Measurements from ENCODE around the gene TMEM255B. TPM values are rescaled to one million over a fixed set of nuclear protein-coding genes. Genes with fewer than 3 reads are reported as not detected.

TMEM255B gene
- total and polyA plus RNA-seq, 5 donors from 2014 or later, result 0.02 to 1.3 (median 0.11) TPM; not detected in 1

GRCh38 chr13:113808058-113808834 lies 49.2 kb downstream of the TMEM255B start:
- Histone ChIP-seq H3K4me1 (ENCODE audit: control insufficient read depth, insufficient read depth, low read length, poor library complexity, severe bottlenecking) (no peaks in the 10 kb centered on the region), H3K27me3 (ENCODE audit: control insufficient read depth, insufficient read depth, low read length) (no peaks in the 10 kb centered on the region), H3K4me3 (ENCODE audit: low read depth, low read length) (no peak overlapping the region), H3K9me3 (ENCODE audit: control insufficient read depth in 2 of 2, low read length in 2 of 2) (peaks cover 5 to 19% of the 10 kb centered on the region in 2 experiments), H3K27ac (ENCODE audit: insufficient read depth, low read length, poor library complexity, severe bottlenecking) (no peak overlapping the region), H3K36me3 (ENCODE audit: control insufficient read depth, insufficient read depth, low read length) (no peaks in the 10 kb centered on the region)
- DNase-seq (no peak), ATAC-seq (ENCODE audit: low read depth in 2 of 2) (no peak)
- no peaks in the 10 kb centered on the region for H3K27me3 Mint-ChIP-seq
- H3K27ac Mint-ChIP-seq, result peak overlapping the region in 1 of 3 donors; percentile 46
- H3K36me3 Mint-ChIP-seq, result no peaks in the 10 kb centered on the region
- H3K4me1 Mint-ChIP-seq, result no peaks in the 10 kb centered on the region
- no peak overlapping the region for H3K4me3 Mint-ChIP-seq
- peaks cover 0 to 13% (median 2%) of the 10 kb centered on the region in 7 donors for H3K9me3 Mint-ChIP-seq

DNA sequence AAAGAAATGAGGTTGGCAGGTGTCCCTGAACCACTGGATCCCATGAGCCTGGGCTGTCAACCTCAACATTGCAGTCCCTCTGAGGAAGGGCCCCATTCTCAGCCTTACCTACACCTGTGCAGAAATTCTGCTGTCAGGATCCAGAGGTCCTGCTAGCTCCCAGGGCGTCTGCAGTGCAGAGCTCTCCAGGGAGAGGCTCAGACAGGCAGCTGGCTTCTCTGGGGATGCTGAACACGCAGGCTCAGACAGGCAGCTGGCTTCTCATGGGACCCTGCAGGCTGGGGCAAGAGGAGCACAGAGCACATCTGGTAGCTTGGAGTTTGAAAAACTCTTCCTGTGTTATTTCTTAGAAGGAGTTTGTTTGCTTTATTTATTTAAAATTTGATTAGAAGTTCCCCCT lies 50.9 kb downstream of the TMEM255B start:
- H3K9me3 ChIP-seq (ENCODE audit: control insufficient read depth in 2 of 2, low read length in 2 of 2), result peaks cover 5 to 19% of the 10 kb centered on the region in 2 experiments
- Mint-ChIP-seq H3K4me3 (no peak overlapping the region), H3K36me3 (no peaks in the 10 kb centered on the region)

DNA sequence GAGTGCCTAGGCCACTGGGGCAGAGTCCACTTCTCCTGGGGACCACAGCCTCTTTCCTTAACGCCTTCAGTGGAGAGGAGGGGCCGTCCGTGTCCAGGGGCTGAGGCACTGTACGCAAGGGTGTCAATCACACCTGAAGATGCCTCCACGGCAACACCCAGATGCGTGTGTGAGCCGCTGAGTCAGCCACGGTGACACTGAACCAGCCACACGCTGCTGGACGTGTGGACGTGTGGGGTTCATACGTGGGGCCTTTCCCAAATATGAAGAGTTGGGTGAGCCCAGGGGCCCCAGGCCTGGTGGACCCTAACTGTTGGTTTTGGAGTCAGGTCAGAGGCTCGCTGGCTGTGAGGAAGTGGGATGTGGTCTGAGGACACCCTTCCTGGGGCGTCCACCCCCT lies 51.6 kb downstream of the TMEM255B start:
- H3K36me3 ChIP-seq (ENCODE audit: control insufficient read depth, insufficient read depth, low read length), result no peaks in the 10 kb centered on the region
- Mint-ChIP-seq H3K4me1 (peaks cover 0 to 5% (median 4%) of the 10 kb centered on the region in 4 donors), H3K4me3 (no peak overlapping the region), H3K27me3 (no peaks in the 10 kb centered on the region), H3K9me3 (peaks cover 0 to 13% (median 3%) of the 10 kb centered on the region in 7 donors), H3K27ac (no peak overlapping the region), H3K36me3 (peaks cover 3% of the 10 kb centered on the region)
- H3K9me3 ChIP-seq (ENCODE audit: control insufficient read depth in 2 of 2, low read length in 2 of 2), result peaks cover 5 to 19% of the 10 kb centered on the region in 2 experiments
- H3K27ac ChIP-seq (ENCODE audit: insufficient read depth, low read length, poor library complexity, severe bottlenecking), result no peak overlapping the region
- DNase-seq, result no peak
- H3K27me3 ChIP-seq (ENCODE audit: control insufficient read depth, insufficient read depth, low read length), result no peaks in the 10 kb centered on the region
- ATAC-seq (ENCODE audit: low read depth in 2 of 2), result no peak
- H3K4me3 ChIP-seq (ENCODE audit: low read depth, low read length), result no peak overlapping the region
- H3K4me1 ChIP-seq (ENCODE audit: control insufficient read depth, insufficient read depth, low read length, poor library complexity, severe bottlenecking), result no peaks in the 10 kb centered on the region

More for the DNA sequence above, 50.9 kb downstream of the TMEM255B start:
- no peak overlapping the region for H3K27ac Mint-ChIP-seq
- H3K27ac ChIP-seq (ENCODE audit: insufficient read depth, low read length, poor library complexity, severe bottlenecking), result no peak overlapping the region
- no peaks in the 10 kb centered on the region for H3K4me1 ChIP-seq (ENCODE audit: control insufficient read depth, insufficient read depth, low read length, poor library complexity, severe bottlenecking)
- no peak overlapping the region for H3K4me3 ChIP-seq (ENCODE audit: low read depth, low read length)
- ATAC-seq (ENCODE audit: low read depth in 2 of 2), result no peak
- no peaks in the 10 kb centered on the region for H3K27me3 Mint-ChIP-seq
- no peaks in the 10 kb centered on the region for H3K36me3 ChIP-seq (ENCODE audit: control insufficient read depth, insufficient read depth, low read length)
- no peaks in the 10 kb centered on the region for H3K4me1 Mint-ChIP-seq
- H3K9me3 Mint-ChIP-seq, result peaks cover 0 to 13% (median 2%) of the 10 kb centered on the region in 7 donors
- H3K27me3 ChIP-seq (ENCODE audit: control insufficient read depth, insufficient read depth, low read length), result no peaks in the 10 kb centered on the region
- no peak for DNase-seq

DNA sequence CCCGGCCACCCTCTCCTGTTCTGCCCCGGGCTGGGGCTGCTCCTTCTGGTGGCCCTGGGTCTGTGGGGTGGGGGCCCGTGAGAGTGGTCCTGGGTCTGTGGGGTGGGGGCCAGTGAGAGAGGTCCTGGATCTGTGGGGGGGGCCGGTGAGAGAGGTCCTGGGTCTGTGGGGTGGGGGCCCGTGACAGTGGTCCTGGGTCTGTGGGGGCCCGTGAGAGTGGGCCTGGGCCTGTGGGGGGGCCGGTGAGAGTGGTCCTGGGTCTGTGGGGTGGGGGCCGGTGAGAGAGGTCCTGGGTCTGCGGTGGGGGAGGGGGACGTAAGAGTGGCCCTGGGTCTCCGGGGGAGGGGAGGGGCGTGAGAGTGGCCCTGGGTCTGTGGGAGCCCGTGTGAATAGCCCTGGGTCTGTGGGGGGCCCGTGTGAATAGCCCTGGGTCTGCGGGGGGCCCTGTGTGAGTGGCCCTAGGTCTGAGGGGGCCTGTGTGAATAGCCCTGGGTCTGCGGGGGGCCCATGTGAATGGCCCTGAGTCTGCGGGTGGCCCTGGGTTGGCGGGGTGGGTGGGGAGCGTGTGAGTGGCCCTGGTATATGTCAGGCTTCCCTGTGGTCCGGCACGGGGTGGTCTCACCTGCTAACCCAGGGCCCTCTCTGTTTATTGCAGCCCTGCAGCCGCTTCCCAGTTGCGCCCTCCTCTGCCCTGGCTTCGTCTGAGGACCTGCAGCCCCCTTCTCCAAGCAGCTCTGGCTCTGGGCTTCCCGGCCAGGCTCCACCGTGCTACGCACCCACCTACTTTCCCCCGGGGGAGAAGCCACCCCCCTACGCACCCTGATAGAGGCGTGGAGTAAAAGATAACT lies 52.3 kb downstream of the TMEM255B start:
- H3K27me3 Mint-ChIP-seq, result no peaks in the 10 kb centered on the region
- Histone ChIP-seq H3K4me3 (ENCODE audit: low read depth, low read length) (no peak overlapping the region), H3K27ac (ENCODE audit: insufficient read depth, low read length, poor library complexity, severe bottlenecking) (no peak overlapping the region), H3K4me1 (ENCODE audit: control insufficient read depth, insufficient read depth, low read length, poor library complexity, severe bottlenecking) (no peaks in the 10 kb centered on the region), H3K36me3 (ENCODE audit: control insufficient read depth, insufficient read depth, low read length) (no peaks in the 10 kb centered on the region), H3K27me3 (ENCODE audit: control insufficient read depth, insufficient read depth, low read length) (no peaks in the 10 kb centered on the region), H3K9me3 (ENCODE audit: control insufficient read depth in 2 of 2, low read length in 2 of 2) (peaks cover 5 to 19% of the 10 kb centered on the region in 2 experiments)
- peaks cover 0 to 13% (median 3%) of the 10 kb centered on the region in 7 donors for H3K9me3 Mint-ChIP-seq
- no peak for DNase-seq
- ATAC-seq (ENCODE audit: low read depth in 2 of 2), result no peak
- H3K27ac Mint-ChIP-seq, result no peak overlapping the region
- peaks cover 0 to 11% (median 6%) of the 10 kb centered on the region in 4 donors for H3K4me1 Mint-ChIP-seq
- H3K36me3 Mint-ChIP-seq, result peaks cover 3% of the 10 kb centered on the region
- no peak overlapping the region for H3K4me3 Mint-ChIP-seq

DNA sequence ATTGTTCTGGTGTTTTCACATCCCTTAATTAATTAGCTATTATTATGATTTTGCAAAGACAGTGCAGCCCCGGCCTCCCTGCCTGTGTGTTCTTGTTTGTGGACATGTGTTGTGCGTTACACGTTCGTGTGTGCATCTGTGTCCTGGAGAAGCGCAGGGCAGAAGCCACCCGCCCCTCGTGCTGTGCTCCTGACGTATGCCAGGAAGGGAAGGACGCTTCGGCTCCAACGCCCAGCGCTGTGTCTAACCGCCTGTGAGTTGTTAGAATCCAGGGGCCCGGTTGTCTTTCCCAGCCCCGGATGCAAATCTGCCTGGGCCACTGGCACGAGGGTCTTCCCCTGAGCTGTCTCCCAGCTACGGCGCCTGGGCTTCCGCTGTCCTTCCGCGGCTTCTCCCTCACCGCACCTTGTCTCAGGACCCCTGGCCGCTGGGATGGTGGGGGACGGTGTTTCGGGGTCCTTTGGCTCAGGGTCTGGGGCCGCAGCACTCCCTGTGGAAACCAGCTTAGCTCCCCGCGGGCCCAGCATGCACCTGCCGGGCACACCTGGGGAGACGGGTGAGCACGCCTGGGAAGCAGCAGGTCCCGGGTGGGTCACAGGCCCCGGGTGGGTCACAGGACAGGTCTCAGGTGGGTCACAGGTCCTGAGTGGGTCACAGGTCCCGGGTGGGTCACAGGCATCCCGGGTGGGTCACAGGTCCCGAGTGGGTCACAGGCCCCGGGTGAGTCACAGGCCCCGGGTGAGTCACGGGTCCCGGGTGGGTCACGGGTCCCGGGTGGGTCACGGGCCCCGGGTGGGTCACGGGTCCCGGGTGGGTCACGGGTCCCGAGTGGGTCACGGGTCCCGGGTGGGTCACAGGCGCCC lies 53.4 kb downstream of the TMEM255B start:
- H3K4me3 ChIP-seq (ENCODE audit: low read depth, low read length), result no peak overlapping the region
- ATAC-seq (ENCODE audit: low read depth in 2 of 2) (no peak), DNase-seq (no peak)
- peaks cover 5 to 19% (median 11%) of the 10 kb centered on the region in 4 donors for H3K4me1 Mint-ChIP-seq
- peaks cover 0 to 13% (median 3%) of the 10 kb centered on the region in 7 donors for H3K9me3 Mint-ChIP-seq
- peaks cover 5 to 19% of the 10 kb centered on the region in 2 experiments for H3K9me3 ChIP-seq (ENCODE audit: control insufficient read depth in 2 of 2, low read length in 2 of 2)
- peaks cover 6% of the 10 kb centered on the region for H3K4me1 ChIP-seq (ENCODE audit: control insufficient read depth, insufficient read depth, low read length, poor library complexity, severe bottlenecking)
- no peak overlapping the region for H3K27ac Mint-ChIP-seq
- H3K27me3 ChIP-seq (ENCODE audit: control insufficient read depth, insufficient read depth, low read length), result no peaks in the 10 kb centered on the region
- H3K27me3 Mint-ChIP-seq, result peaks cover 4% of the 10 kb centered on the region
- no peak overlapping the region for H3K27ac ChIP-seq (ENCODE audit: insufficient read depth, low read length, poor library complexity, severe bottlenecking)
- peaks cover 3% of the 10 kb centered on the region for H3K36me3 Mint-ChIP-seq
- no peak overlapping the region for H3K4me3 Mint-ChIP-seq
- no peaks in the 10 kb centered on the region for H3K36me3 ChIP-seq (ENCODE audit: control insufficient read depth, insufficient read depth, low read length)

- Histone ChIP-seq H3K27me3 (ENCODE audit: control insufficient read depth, insufficient read depth, low read length) (no peaks in the 10 kb centered on the region), H3K4me1 (ENCODE audit: control insufficient read depth, insufficient read depth, low read length, poor library complexity, severe bottlenecking) (peaks cover 6% of the 10 kb centered on the region), H3K4me3 (ENCODE audit: low read depth, low read length) (no peak overlapping the region), H3K9me3 (ENCODE audit: control insufficient read depth in 2 of 2, low read length in 2 of 2) (peaks cover 3 to 13% of the 10 kb centered on the region in 2 experiments), H3K27ac (ENCODE audit: insufficient read depth, low read length, poor library complexity, severe bottlenecking) (no peak overlapping the region), H3K36me3 (ENCODE audit: control insufficient read depth, insufficient read depth, low read length) (no peaks in the 10 kb centered on the region)
- Mint-ChIP-seq H3K4me1 (peaks cover 5 to 23% (median 13%) of the 10 kb centered on the region in 4 donors), H3K9me3 (peaks cover 0 to 9% (median 1%) of the 10 kb centered on the region in 7 donors), H3K4me3 (no peak overlapping the region), H3K27me3 (peaks cover 4% of the 10 kb centered on the region), H3K27ac (peak overlapping the region in 1 of 3 donors; percentile 60), H3K36me3 (peaks cover 3% of the 10 kb centered on the region)
- ATAC-seq (ENCODE audit: low read depth in 2 of 2) (no peak), DNase-seq (no peak)
Measured at GRCh38 chr13:113813070-113813748, 54.2 kb downstream of the TMEM255B start.
